BJ (cell line): ENCODE results near the gene GLUD2. TPM values are rescaled to one million over a fixed set of nuclear protein-coding genes. Genes with fewer than 3 reads are reported as not detected.

ENCODE experiments used
- CTCF ChIA-PET: fragments of 350-600 bp; formaldehyde crosslinking; extraction: SDS; loops from one replicate; lab custom pipeline; 2021; ENCODE audit warnings: antibody characterized with exemption, inconsistent platforms; lab: Yijun Ruan, JAX
- POLR2A ChIA-PET: fragments of 300-600 bp; sonication (Branson Sonifier 250); formaldehyde crosslinking; extraction: SDS; loops from one replicate; lab custom pipeline; 2021; ENCODE audit warnings: antibody characterized with exemption; lab: Charles Lee
- DNase-seq: peaks from one replicate; pipeline ENCODE4 v3.0.0-alpha.2; 2011; ENCODE audit warnings: low read depth
- H3K27me3 ChIP-seq: 2 replicates; pipeline ENCODE4 v1.6.0; 2011; ENCODE audit warnings: low read length; ENCODE audit not compliant: control insufficient read depth, insufficient read depth
- H3K36me3 ChIP-seq: 2 replicates; pipeline ENCODE4 v1.5.1; 2011; ENCODE audit warnings: low read length; ENCODE audit not compliant: control insufficient read depth, insufficient read depth
- H3K4me3 ChIP-seq: 2 replicates; pipeline ENCODE4 v1.5.1; 2011; ENCODE audit warnings: low read depth, mild to moderate bottlenecking, control low read depth, low read length
- polyA plus RNA-seq: library from polyadenylated mRNA; depleted of rRNA; stranded (reverse); fragments of >200 nt; gene quantifications from 2 replicates; pipeline ENCODE4 v1.2.3, GENCODE V29; 2011; rRNA removed
- TF ChIP-seq, protein P1 (sequence below): IDR thresholded peaks from 2 replicates; pipeline ENCODE4 v1.5.1; 2011; ENCODE audit warnings: low read depth, mild to moderate bottlenecking, control low read depth, inconsistent platforms, low read length, moderate library complexity; ENCODE audit not compliant: insufficient read depth

The GLUD2 gene
- polyA plus RNA-seq, 1 experiment: 1.6 TPM

DNA sequence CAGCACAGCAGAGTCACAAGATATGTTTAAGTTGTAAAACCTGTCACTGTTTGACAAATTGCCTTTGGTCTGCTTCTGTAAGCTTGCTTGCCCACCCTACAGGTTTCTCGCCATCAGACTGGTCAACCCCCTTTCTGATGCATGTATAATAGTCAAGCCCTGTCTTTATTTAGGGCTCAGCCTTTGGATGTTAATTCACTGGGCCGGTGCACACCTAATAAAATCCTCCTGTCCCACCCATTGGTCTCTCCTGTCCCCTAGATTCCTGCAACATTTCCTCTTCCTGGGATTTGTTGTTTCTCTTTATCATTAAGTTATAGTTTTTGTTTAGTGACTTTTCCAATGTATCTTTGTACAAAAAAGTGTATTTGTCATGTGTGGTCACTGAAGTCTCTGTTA is 38.2 kb downstream of the GLUD2 start:
- no peak for DNase-seq
- ChIA-PET CTCF (no interaction called here), POLR2A (no interaction called here)
- Histone ChIP-seq H3K4me3 (no peak overlapping the region), H3K36me3 (no peaks in the 10 kb centered on the region), H3K27me3 (no peaks in the 10 kb centered on the region)
- TF ChIP-seq, protein P1, sequence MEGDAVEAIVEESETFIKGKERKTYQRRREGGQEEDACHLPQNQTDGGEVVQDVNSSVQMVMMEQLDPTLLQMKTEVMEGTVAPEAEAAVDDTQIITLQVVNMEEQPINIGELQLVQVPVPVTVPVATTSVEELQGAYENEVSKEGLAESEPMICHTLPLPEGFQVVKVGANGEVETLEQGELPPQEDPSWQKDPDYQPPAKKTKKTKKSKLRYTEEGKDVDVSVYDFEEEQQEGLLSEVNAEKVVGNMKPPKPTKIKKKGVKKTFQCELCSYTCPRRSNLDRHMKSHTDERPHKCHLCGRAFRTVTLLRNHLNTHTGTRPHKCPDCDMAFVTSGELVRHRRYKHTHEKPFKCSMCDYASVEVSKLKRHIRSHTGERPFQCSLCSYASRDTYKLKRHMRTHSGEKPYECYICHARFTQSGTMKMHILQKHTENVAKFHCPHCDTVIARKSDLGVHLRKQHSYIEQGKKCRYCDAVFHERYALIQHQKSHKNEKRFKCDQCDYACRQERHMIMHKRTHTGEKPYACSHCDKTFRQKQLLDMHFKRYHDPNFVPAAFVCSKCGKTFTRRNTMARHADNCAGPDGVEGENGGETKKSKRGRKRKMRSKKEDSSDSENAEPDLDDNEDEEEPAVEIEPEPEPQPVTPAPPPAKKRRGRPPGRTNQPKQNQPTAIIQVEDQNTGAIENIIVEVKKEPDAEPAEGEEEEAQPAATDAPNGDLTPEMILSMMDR: no peak

DNA sequence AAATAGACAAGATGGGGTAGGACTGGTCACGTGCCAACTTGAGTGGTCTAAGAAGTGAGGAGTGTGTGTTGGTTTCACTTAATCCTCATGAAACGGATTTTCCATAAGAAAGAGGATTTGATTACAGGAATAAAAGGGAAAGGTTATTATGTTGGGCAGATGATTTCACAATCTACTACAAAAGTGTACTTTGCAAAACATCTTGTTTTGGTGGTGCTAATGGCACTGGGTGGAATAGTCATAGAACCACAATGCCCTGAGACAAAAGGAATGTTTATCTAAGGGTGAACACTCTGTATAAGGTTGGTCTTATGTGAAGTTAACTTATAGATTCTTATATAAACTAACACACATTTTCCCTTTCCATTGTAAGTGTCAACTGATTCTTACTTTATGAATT is 45.6 kb downstream of the GLUD2 start:
- no peaks in the 10 kb centered on the region for H3K36me3 ChIP-seq
- no peaks in the 10 kb centered on the region for H3K27me3 ChIP-seq
- TF ChIP-seq, protein P1: no peak
- no peak overlapping the region for H3K4me3 ChIP-seq
- no peak for DNase-seq
- ChIA-PET CTCF (no interaction called here), POLR2A (no interaction called here)

Other genes with a start within 250 kb of the GLUD2 start
- gene CT47B1, start 171.7 kb upstream of the GLUD2 start, polyA plus RNA-seq: not detected in 2 replicates
- not detected in 2 replicates for gene CT47A11, start 110.5 kb upstream of the GLUD2 start, polyA plus RNA-seq
- gene CT47A10, start 105.6 kb upstream of the GLUD2 start, polyA plus RNA-seq: not detected in 2 replicates
- gene CT47A9, start 100.7 kb upstream of the GLUD2 start, polyA plus RNA-seq: not detected in 2 replicates
- not detected in 2 replicates for gene CT47A8, start 95.9 kb upstream of the GLUD2 start, polyA plus RNA-seq
- not detected in 2 replicates for gene CT47A7, start 91.0 kb upstream of the GLUD2 start, polyA plus RNA-seq
- not detected in 2 replicates for gene CT47A6, start 86.1 kb upstream of the GLUD2 start, polyA plus RNA-seq
- not detected in 2 replicates for gene CT47A5, start 81.3 kb upstream of the GLUD2 start, polyA plus RNA-seq
- gene CT47A4, start 76.4 kb upstream of the GLUD2 start, polyA plus RNA-seq: not detected in 2 replicates
- not detected in 2 replicates for gene CT47A3, start 71.5 kb upstream of the GLUD2 start, polyA plus RNA-seq
- not detected in 2 replicates for gene CT47A2, start 66.7 kb upstream of the GLUD2 start, polyA plus RNA-seq
- not detected in 2 replicates for gene CT47A1, start 61.9 kb upstream of the GLUD2 start, polyA plus RNA-seq